Mononuclear cell (primary cell): ENCODE data around the gene RRM2. TPM values are rescaled to one million over a fixed set of nuclear protein-coding genes. Genes with fewer than 3 reads are reported as not detected.

Source experiments
- H3K27me3 ChIP-seq: 2 replicates; pipeline ENCODE4 v1.6.0; 2011; ENCODE audit warnings: low read length, control low read depth; ENCODE audit not compliant: insufficient read depth
- H3K4me1 ChIP-seq: 2 replicates; pipeline ENCODE4 v1.5.1; 2011; ENCODE audit warnings: mild to moderate bottlenecking, low read length, control low read depth; ENCODE audit not compliant: insufficient read depth
- H3K4me3 ChIP-seq: 2 replicates; pipeline ENCODE4 v1.5.1; 2011; ENCODE audit warnings: mild to moderate bottlenecking, low read length, moderate library complexity
- H3K9me3 ChIP-seq: 2 replicates; pipeline ENCODE4 v1.5.1; 2011; ENCODE audit warnings: low read depth, mild to moderate bottlenecking, control low read depth, low read length
- total RNA-seq: library from RNA; depleted of rRNA; stranded (reverse); fragments of >200 nt; gene quantifications from one replicate; pipeline ENCODE4 v1.2.3, GENCODE V29; 2012

Gene RRM2
- total RNA-seq = 5.5 TPM

DNA sequence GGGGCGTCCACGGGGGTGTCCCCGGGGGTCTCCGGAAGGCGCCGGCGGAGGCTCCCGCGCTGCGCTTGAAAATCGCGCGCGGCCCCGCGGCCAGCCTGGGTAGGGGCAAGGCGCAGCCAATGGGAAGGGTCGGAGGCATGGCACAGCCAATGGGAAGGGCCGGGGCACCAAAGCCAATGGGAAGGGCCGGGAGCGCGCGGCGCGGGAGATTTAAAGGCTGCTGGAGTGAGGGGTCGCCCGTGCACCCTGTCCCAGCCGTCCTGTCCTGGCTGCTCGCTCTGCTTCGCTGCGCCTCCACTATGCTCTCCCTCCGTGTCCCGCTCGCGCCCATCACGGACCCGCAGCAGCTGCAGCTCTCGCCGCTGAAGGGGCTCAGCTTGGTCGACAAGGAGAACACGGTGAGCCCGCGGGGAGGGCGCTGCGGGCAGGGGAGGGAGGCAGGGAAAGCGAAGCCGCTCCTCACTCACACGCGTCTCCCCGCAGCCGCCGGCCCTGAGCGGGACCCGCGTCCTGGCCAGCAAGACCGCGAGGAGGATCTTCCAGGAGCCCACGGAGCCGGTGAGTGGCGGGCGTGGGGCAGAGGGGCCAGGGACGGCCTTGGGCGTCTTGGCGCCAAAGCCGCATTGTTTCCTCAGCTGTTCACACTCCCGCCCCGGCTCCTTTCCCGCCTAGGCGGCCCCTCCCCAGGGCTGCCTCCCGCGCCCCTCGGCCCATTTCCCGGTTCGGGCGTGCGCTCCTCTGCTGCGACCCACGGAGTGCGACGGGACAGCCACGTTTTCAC is at the start of gene RRM2:
Gene RRM2 (plus strand): TSS at position 240 of the 781 bp plus-strand sequence. CDS start 60 bp downstream, at position 300.
- Histone ChIP-seq H3K9me3 (no peaks in the 10 kb centered on the region), H3K27me3 (peaks cover 7% of the 10 kb centered on the region), H3K4me1 (peaks cover 75% of the 10 kb centered on the region), H3K4me3 (peak within 1 kb of the TSS; percentile 43)

DNA sequence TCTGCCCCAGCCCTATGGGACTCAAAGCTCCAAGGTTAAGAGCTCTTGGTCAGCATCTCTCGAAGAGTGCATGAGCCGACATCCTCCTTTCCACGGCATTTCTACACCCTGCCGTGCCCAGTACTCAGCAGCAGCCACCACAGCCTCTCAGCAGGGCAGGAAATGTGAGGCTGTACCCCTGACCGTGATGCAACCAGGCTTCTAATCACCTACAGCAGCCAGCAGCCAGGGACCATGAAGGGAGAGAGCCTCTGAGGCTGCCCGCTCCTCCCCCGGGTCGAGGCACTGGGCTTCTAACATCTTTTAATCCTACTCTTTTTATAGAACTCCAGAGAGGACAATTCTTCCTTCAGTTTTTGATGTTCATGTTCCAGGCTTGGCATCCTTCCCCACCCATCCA is 48.8 kb upstream of the RRM2 start:
- no peak overlapping the region for H3K4me3 ChIP-seq
- H3K4me1 ChIP-seq = peaks cover 4% of the 10 kb centered on the region
- no peaks in the 10 kb centered on the region for H3K9me3 ChIP-seq
- peaks cover 45% of the 10 kb centered on the region for H3K27me3 ChIP-seq

DNA sequence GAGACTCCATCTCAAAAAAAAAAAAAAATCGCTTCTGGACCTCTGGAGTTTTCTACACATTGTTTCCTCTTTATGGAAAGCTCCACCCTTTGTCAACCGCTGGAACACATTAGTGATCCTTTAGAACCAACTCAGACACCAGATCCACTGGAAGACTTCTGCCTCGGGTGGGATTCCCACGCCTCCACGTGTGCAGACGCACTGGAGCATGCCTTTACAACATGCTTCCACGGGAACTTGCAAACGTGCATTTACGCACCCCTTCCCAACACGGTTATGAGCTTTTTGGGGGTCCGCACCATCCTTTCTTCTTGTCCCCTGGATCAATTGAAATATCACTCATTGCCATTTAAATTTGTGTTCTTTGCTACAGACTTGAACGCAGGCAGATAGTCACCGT is 47.4 kb upstream of the RRM2 start:
- Histone ChIP-seq H3K4me1 (peaks cover 10% of the 10 kb centered on the region), H3K4me3 (no peak overlapping the region), H3K9me3 (no peaks in the 10 kb centered on the region), H3K27me3 (peaks cover 51% of the 10 kb centered on the region)

DNA sequence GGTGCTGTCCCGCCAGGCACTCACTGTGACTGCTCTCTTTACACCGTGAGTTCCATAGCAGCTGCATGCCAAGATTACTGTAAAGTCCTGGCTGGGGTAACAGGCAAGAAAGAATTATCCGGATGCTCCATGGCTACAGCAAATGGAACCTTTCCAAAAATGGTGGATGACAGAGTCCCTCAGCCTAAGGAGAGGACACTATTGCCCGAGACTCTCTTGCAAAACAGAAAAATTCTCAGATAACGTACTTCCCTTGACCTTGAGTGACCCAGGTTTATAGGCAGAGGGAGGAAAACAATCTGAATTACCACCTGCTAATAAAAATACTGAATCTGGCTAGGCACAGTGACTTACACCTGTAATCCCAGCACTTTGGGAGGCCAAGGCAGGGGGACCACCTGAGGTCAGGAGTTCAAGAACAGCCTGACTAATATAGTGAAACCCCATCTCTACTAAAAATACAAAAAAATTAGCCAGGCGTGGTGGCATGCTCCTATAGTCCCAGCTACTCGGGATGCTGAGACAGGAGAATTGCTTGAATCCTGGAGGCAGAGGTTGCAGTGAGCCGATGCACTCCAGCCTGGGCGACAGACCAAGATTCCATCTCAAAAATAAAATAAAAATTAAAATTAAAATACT is 46.8 kb upstream of the RRM2 start:
- Histone ChIP-seq H3K27me3 (peaks cover 54% of the 10 kb centered on the region), H3K4me1 (peaks cover 13% of the 10 kb centered on the region), H3K4me3 (no peak overlapping the region), H3K9me3 (no peaks in the 10 kb centered on the region)

DNA sequence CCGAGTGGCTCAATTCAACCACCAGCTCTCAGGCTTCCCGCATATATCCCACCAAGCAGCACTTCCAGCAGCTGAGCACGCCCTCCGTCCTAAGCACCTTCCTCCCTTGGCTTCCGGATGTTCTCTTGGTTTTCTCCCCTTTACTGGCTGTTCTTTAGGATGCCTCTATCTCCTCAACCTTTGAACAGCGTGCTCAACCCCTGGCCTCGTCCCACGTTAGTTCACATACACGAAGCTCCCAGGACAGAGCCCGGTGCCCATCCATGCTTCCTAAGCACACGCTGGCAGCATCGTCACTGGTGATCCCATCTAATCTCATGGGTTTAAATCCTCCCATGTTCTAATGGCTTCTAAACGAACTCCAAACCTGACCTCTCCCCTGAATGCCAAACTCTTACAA is 46.0 kb upstream of the RRM2 start:
- Histone ChIP-seq H3K4me1 (peaks cover 22% of the 10 kb centered on the region), H3K27me3 (peaks cover 62% of the 10 kb centered on the region), H3K9me3 (no peaks in the 10 kb centered on the region), H3K4me3 (no peak overlapping the region)

DNA sequence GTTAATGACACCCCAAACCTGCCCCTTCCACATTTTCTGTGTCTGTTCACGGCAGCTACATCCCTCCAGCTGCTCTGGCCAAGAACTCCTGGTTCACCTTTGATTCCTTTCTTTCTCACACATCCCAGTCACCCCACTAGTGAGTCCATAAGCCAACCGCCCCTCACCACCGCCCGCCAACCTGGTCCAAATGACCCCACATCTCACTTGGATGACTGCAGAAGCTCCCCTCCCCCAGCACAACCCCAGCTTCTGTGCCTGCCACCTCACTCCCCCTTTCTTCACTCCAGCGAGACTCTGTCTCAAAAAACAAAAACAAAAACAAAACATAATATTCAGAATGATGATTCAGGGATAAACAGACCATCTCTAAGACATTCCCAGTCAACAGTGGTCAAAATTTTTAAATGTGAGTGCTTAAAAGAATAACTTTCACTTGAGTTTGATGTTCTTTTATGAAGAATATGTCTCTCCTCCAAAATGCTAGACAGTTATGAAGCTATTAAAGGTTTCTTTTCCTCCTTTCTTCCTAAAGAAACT is 45.5 kb upstream of the RRM2 start:
- H3K27me3 ChIP-seq = peaks cover 67% of the 10 kb centered on the region
- peaks cover 25% of the 10 kb centered on the region for H3K4me1 ChIP-seq
- no peak overlapping the region for H3K4me3 ChIP-seq
- H3K9me3 ChIP-seq = no peaks in the 10 kb centered on the region

DNA sequence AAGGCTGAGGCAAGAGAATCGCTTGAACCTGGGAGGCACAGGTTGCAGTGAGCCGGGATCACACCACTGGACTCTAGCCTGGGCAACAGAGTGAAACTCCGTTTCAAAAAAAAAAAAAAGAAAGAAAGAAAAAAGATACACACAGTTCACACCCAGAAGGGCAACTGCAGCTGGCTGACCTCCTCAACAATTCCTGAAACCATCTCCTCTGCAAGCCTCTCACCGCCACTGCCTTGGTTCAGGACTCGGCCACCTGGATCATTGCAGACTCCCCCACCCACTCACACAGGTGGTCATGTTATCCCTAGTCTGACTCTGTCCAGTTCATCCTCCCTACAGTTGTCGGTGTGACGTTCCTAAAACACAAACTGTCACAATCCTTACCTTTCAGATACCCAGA is 44.5 kb upstream of the RRM2 start:
- Histone ChIP-seq H3K4me3 (no peak overlapping the region), H3K9me3 (no peaks in the 10 kb centered on the region), H3K27me3 (peaks cover 76% of the 10 kb centered on the region), H3K4me1 (peaks cover 22% of the 10 kb centered on the region)

DNA sequence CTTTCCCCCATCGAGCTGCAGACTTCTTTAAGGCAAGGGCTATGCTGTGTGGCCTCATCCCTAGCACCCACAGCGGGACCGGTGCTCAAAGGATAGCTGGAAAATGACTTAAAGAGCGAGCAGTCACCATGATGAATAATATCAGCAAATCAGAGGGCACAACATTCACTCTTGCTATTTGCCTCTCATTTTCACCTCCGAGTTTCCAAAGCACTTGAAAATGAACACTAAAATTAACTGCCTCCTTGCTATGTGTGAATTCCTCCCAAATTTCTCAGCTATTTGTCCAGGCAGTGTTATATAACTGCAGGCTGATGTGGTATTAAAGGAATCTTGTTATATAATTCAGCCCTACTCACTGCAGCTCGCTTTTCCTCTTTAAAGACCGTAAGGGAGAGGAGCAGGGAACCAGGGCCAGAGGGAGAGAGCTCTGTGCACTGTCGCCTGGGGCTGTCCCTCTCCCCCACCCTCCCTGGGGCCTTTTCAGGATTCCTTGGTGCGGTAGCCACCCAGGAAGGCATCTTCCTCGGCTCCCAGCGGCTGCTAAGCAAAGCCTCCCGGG is 43.8 kb upstream of the RRM2 start:
- peaks cover 22% of the 10 kb centered on the region for H3K4me1 ChIP-seq
- H3K27me3 ChIP-seq = peaks cover 80% of the 10 kb centered on the region
- H3K4me3 ChIP-seq = no peak overlapping the region
- H3K9me3 ChIP-seq = no peaks in the 10 kb centered on the region

DNA sequence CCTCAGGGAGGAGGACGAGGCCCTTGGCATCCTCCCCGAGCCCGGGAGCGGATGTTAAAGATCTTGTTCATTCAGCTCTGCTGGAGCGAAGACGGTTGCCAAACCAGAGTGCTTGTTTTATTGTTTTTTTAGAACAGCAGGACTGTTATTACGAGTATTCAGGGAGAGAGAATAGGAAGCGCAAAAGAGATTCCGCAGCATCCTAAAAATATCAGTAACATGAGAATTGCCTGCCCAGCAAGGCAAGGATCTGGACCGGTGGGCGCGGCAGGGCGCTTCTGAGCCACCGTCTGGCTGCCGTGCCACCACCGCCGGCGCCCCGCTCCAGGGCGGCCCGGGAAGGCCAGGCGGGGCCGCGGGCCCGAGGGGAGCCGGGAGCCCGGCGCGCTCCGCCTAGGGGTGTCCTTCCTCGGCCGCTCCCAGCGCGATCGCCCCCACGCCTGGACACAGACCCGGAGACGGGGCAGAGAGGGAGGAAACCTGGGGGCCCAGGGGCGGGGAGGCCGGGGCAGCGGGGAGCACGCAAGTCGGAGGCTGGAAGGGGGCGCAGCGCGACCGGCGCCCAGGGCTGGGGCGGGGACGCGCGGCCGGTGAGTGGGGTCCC is 43.2 kb upstream of the RRM2 start:
- Histone ChIP-seq H3K4me3 (no peak overlapping the region), H3K4me1 (peaks cover 22% of the 10 kb centered on the region), H3K27me3 (peaks cover 81% of the 10 kb centered on the region), H3K9me3 (no peaks in the 10 kb centered on the region)

DNA sequence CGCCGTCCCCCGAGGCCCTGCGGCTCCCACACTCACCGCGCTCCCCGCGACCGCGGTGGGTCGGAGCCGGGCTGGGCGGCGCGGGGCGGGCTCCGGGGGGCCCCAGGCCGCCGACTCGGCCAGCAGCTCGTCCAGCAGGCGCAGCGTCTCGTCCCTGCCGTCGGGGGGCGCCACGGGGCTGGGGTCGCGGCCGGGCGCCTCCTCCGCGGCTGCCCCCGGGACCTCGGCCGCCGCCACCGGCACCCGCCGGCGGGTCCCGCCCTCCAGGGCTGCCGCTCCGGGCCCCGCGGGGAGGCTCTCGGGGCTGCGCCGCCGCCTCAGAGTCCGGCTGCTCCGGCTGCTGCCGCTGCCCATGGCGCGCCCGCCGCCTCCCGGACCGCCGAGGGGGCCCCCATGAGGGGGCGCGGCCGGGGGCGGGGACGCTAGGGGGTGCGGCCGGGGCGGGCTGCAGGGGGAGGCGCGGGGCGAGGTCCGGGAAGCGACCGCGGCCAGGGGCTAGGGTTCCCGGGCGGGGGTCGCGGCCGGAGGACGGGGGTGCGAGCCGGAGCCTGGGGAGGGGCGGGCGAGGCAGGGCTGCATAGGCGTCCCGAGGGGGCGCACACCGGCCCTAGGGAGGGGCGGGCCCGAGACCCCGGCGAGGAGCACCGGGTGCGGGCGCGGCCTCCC is 42.5 kb upstream of the RRM2 start, which contains the start of gene CYS1:
Gene CYS1 (minus strand): TSS at position 542 of the 666 bp plus-strand sequence. CDS start 188 bp downstream, at position 354.
- Histone ChIP-seq H3K4me1 (peaks cover 22% of the 10 kb centered on the region), H3K9me3 (no peaks in the 10 kb centered on the region), H3K27me3 (peaks cover 82% of the 10 kb centered on the region), H3K4me3 (no peak within 1 kb of the TSS)

DNA sequence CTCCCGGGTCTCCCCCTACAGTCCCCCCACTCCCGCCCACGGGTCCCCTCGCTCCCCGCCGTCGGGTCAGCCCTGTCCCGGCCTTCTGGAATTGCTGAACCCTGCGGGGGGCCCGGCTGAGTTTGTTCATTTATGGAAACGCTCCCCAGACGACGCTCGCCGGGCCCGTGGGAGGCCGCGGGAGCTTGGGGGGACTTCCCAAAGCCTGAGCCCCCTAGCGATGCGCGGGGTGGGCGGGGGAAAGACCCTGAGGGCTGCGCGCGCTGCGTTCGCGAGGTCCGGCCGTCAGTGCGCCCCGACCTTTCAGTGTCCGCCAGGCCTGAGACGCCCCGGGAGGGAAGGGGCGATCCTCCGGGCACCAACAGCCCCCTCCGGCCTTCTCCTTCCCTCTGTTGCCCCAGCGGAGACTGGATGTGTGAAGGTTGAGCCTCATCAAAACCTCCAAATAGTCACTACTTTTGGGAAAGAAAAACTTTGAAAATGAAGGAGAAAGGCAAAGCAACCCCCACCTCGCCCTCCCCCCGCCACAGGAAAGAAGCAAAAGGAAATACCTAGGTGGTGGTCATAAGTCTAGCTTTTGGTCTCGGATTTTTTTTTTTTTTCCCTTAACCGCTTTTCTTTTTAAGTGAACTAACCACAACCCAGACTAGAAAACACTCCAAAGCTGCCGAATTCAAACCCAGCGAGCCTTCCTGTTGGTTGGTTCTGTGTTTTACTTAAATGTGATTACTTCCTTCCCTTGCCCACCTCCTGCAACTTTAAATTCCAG is 41.8 kb upstream of the RRM2 start:
- Histone ChIP-seq H3K27me3 (peaks cover 80% of the 10 kb centered on the region), H3K4me1 (peaks cover 22% of the 10 kb centered on the region), H3K9me3 (no peaks in the 10 kb centered on the region), H3K4me3 (no peak overlapping the region)

DNA sequence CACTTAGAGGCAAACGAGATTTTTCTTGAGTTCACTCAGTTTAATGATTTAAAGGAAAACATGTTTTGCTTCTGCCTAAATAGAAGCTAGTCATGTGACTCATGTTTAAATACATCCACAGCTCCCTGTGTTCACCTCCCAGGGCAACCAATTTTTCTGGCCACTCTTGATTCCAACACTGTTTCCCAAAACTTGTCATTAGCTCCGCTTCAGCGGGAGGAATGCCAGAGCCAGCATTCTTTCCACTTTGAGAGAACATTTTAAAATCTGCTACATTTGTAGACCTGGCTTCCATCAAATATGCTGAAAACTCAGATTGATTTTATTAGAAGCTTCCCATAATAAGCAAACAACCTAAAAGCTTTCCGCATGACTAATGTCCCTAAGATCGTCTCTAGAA is 39.5 kb upstream of the RRM2 start:
- Histone ChIP-seq H3K4me1 (peaks cover 22% of the 10 kb centered on the region), H3K4me3 (no peak overlapping the region), H3K9me3 (no peaks in the 10 kb centered on the region), H3K27me3 (peaks cover 62% of the 10 kb centered on the region)

DNA sequence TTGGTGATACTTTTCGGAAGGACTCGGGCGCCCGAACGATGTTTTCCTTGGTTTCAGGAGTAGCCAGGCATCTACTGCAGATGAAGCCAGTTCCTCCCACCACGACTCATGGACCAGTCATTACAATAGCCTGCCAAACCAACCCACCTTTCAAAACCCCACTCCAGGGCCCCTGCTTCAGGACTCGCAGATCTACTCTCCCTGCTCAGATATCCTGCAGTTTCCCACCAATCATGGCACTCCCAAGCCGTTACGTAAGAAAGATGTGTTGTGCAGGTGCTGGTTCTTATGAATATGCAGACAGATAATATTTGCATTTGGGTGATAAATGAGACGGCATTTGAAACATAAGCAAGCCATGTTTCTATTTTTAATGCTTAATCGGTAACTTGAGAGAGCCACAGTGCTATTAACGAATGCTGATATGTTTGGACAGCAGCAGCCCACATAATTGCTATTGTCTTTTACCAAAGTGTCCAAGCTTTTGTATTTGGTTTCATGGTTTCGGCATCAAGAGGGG is 38.8 kb upstream of the RRM2 start:
- H3K4me3 ChIP-seq = no peak overlapping the region
- peaks cover 55% of the 10 kb centered on the region for H3K27me3 ChIP-seq
- H3K9me3 ChIP-seq = no peaks in the 10 kb centered on the region
- H3K4me1 ChIP-seq = peaks cover 22% of the 10 kb centered on the region
